HepG2 (cell line): ENCODE measurements around the gene SLC16A13. TPM values are rescaled to one million over a fixed set of nuclear protein-coding genes. Genes with fewer than 3 reads are reported as not detected.

Source experiments
- ATAC-seq: fragments of 200-7000 bp; cut with Tn5 transposase; 3 replicates; pipeline ENCODE4 v1.9.1; 2020; ENCODE audit warnings: mild to moderate bottlenecking, moderate library complexity
- BruUV-seq: library from RNA; stranded (reverse); fragments of 400-500 nt; replicated peaks from 2 replicates; lab custom pipeline; 2021; lab: Mats Ljungman, UMichigan
- CTCF ChIA-PET: fragments of 300-600 bp; formaldehyde crosslinking; extraction: SDS; loops from one replicate; lab custom pipeline; 2021; ENCODE audit warnings: low total read pairs, inconsistent platforms, low intra/inter-chr PET ratio; lab: Yijun Ruan, JAX
- POLR2A ChIA-PET: fragments of 350-600 bp; sonication (Branson Sonifier 250); formaldehyde crosslinking; loops from one replicate; lab custom pipeline; 2020; ENCODE audit warnings: antibody characterized with exemption, inconsistent platforms; lab: Yijun Ruan, JAX
- DNase-seq: peaks from one replicate; pipeline ENCODE4 v3.0.0-alpha.2; 2015; ENCODE audit warnings: low spot score
- FAIRE-seq: peaks from 3 replicates; lab custom pipeline; 2011; peaks lifted over from hg19 to GRCh38; lab: Jason Lieb, UNC
- H2AFZ ChIP-seq: one replicate; pipeline ENCODE4 v1.6.1; 2011; ENCODE audit warnings: low read length, inconsistent platforms
- H3K27ac ChIP-seq: fragments of 300-600 bp; 3 replicates; pipeline ENCODE4 v1.8.0; 2011; ENCODE audit warnings: mixed run types, mild to moderate bottlenecking, mixed read lengths, low read length, inconsistent platforms; ENCODE audit not compliant: insufficient read depth; ENCODE audit errors: extremely low read length
- H3K27me3 ChIP-seq, 2 experiments: fragments of 200-600 bp in 1 of 2; 2 replicates in 1 of 2; 3 replicates in 1 of 2; pipeline versions ENCODE4 v1.6.0 to v1.8.0; 2011; ENCODE audit warnings: low read length in 2 of 2, mild to moderate bottlenecking in 2 of 2, moderate library complexity in 2 of 2, inconsistent platforms in 1 of 2; ENCODE audit not compliant: insufficient read depth in 2 of 2, control insufficient read depth in 1 of 2
- H3K36me3 ChIP-seq, 2 experiments: fragments of 200-600 bp in 1 of 2; replicated peaks in 1 of 2; 2 replicates in 1 of 2; 3 replicates in 1 of 2; pipeline versions ENCODE4 v1.5.1 to v1.8.0; 2011; ENCODE audit warnings: low read length in 2 of 2, inconsistent platforms in 1 of 2; ENCODE audit not compliant: insufficient read depth in 2 of 2, control insufficient read depth in 1 of 2
- H3K4me1 ChIP-seq: 2 replicates; pipeline ENCODE4 v1.5.1; 2012; ENCODE audit warnings: low read length, inconsistent platforms; ENCODE audit not compliant: insufficient read depth
- H3K4me2 ChIP-seq: 2 replicates; pipeline ENCODE4 v1.6.0; 2011; ENCODE audit warnings: low read depth, low read length, inconsistent platforms
- H3K4me3 ChIP-seq, 3 experiments: fragments of 200-600 bp in 1 of 3; sonication (generic), shearing (Covaris generic) in 1 of 3; replicated peaks in 1 of 3; 2 replicates each; pipeline ENCODE4 v1.5.1; 2011 to 2016; ENCODE audit warnings: low read length in 3 of 3, inconsistent platforms in 2 of 3, low read depth in 2 of 3, mild to moderate bottlenecking in 2 of 3, control low read depth in 1 of 3, mixed read lengths in 1 of 3; ENCODE audit not compliant: insufficient read depth in 1 of 3
- H3K79me2 ChIP-seq: one replicate; pipeline ENCODE4 v1.6.1; 2011; ENCODE audit warnings: low read length, inconsistent platforms; ENCODE audit not compliant: insufficient read depth
- H3K9ac ChIP-seq: 2 replicates; pipeline ENCODE4 v1.6.0; 2011; ENCODE audit warnings: mild to moderate bottlenecking, low read depth, low read length, inconsistent platforms; ENCODE audit not compliant: insufficient read depth
- H3K9me3 ChIP-seq: 2 replicates; pipeline ENCODE4 v1.5.1; 2012; ENCODE audit warnings: mild to moderate bottlenecking, low read length
- H4K20me1 ChIP-seq: 2 replicates; pipeline ENCODE4 v1.6.0; 2011; ENCODE audit warnings: inconsistent platforms, mild to moderate bottlenecking, low read length, moderate library complexity; ENCODE audit not compliant: insufficient read depth
- ATF1 ChIP-seq: IDR thresholded peaks from 2 replicates; pipeline ENCODE4 v1.6.1; 2016; ENCODE audit warnings: mild to moderate bottlenecking, control low read depth
- BRD4 ChIP-seq: sonication (generic); formaldehyde crosslinking; IDR thresholded peaks from 2 replicates; pipeline ENCODE4 v1.4.0; 2020; ENCODE audit warnings: missing genetic modification reagents
- DMAP1 ChIP-seq: IDR thresholded peaks from 2 replicates; pipeline ENCODE4 v1.6.1; 2016
- HIC2 ChIP-seq: sonication (generic); formaldehyde crosslinking; IDR thresholded peaks from 2 replicates; pipeline ENCODE4 v1.9.0; 2022; ENCODE audit warnings: low read depth, missing genetic modification reagents
- IRF2 ChIP-seq: IDR thresholded peaks from 2 replicates; pipeline ENCODE4 v1.6.1; 2018; ENCODE audit warnings: missing genetic modification reagents, missing compliant biosample characterization
- LBX2 ChIP-seq: sonication (generic); formaldehyde crosslinking; IDR thresholded peaks from 2 replicates; pipeline ENCODE4 v1.5.0; 2020; ENCODE audit warnings: missing genetic modification reagents, mild to moderate bottlenecking, borderline replicate concordance
- RAD21 ChIP-seq: fragments of 450-650 bp; formaldehyde crosslinking; IDR thresholded peaks from 2 replicates; pipeline ENCODE4 v1.5.0; 2020; ENCODE audit warnings: mild to moderate bottlenecking
- ZNF276 ChIP-seq: sonication (generic); formaldehyde crosslinking; IDR thresholded peaks from 2 replicates; pipeline ENCODE4 v1.4.0; 2020; ENCODE audit warnings: mild to moderate bottlenecking, low read depth, missing genetic modification reagents
- ZNF629 ChIP-seq: sonication (generic); formaldehyde crosslinking; conservative IDR thresholded peaks from 2 replicates; pipeline ENCODE4 v1.5.0; 2020; ENCODE audit warnings: missing genetic modification reagents
- ZNF788 ChIP-seq: sonication (generic); formaldehyde crosslinking; IDR thresholded peaks from 2 replicates; pipeline ENCODE4 v1.5.0; 2020; ENCODE audit warnings: mild to moderate bottlenecking, missing genetic modification reagents, borderline replicate concordance
- ZNF883 ChIP-seq: sonication (generic); formaldehyde crosslinking; IDR thresholded peaks from 2 replicates; pipeline ENCODE4 v1.5.1; 2020; ENCODE audit warnings: mild to moderate bottlenecking, missing genetic modification reagents; ENCODE audit errors: not compliant biosample characterization
- WGBS: methylation state at CpG from one replicate; pipeline ENCODE4 v1.1.6; 2017; ENCODE audit warnings: low lambda C conversion rate; 5-methylcytosine and 5-hydroxymethylcytosine counted together
- in situ Hi-C: cut with HindIII; loops from 2 replicates; pipeline ENCODE4 v1.10.0; 2017; ENCODE audit warnings: low pct_unique_long_range_greater_than_20kb; ENCODE audit not compliant: extremely low pct_ligation_motif_present
- intact Hi-C: fragments of 100-400 bp; cut with micrococcal nuclease; formaldehyde crosslinking; loops from one replicate; pipeline ENCODE4 v1.10.0; 2022; ENCODE audit not compliant: unreplicated experiment
- polyA plus RNA-seq, 8 experiments: library from polyadenylated mRNA; depleted of rRNA in 3 of 8; stranded (reverse) in 7 of 8; unstranded in 1 of 8; fragments of >200 nt; fragmentation: Illumina TruSeq in 4 of 8; extraction: Trizol in 4 of 8; gene quantifications; 2 replicates each; pipeline versions ENCODE4 v1.2.1 to v1.2.3, GENCODE V29; 2011 to 2016; ENCODE audit warnings: low read depth in 4 of 8, missing spikeins in 1 of 8, mixed read lengths in 1 of 8; ENCODE audit not compliant: insufficient read depth in 1 of 8
- total RNA-seq, 5 experiments: library from RNA; depleted of rRNA; stranded (reverse); fragments of >200 nt; fragmentation: Illumina TruSeq; extraction: Trizol; gene quantifications; 2 replicates each; pipeline ENCODE4 v1.2.3, GENCODE V29; 2016; ENCODE audit warnings: low read depth in 1 of 5

SLC16A13 gene
- total and polyA plus RNA-seq, 2 of the 13 experiments (the other 11 are each of a cell fraction or from before 2014, with no cell fraction given), result 2.2 to 3.0 TPM

- TF ChIP-seq BRD4 (CRISPR knock-in tag), result 0 out of 2 replicates have a peak, but pooled peaks have one; percentile 28
Measured at GRCh38 chr17:7020894-7021664, 14.7 kb upstream of the SLC16A13 start (continued).

GRCh38 chr17:7021993-7022778 is 13.6 kb upstream of the SLC16A13 start:
- peaks cover 0 to 7% of the 10 kb centered on the region in 2 experiments; a peak in 4 of 5 replicates for H3K27me3 ChIP-seq
- BruUV-seq, result no TSS peak
- ChIA-PET POLR2A (interaction anchor here (0.7 to 1.7 kb wide), 4 partner anchors 10 to 23 kb away, joined by 3 to 14 read pairs (median 7); partner anchors contain the start of genes RNASEK and SLC16A13), CTCF (interaction anchor here (1.8 to 2.8 kb wide), 3 partner anchors 18 to 179 kb away, joined by 6 to 23 read pairs (median 6); no protein-coding TSS in a partner anchor)
- in situ Hi-C loops (no loop called here), intact Hi-C loops (loop anchor here (1.0 to 10.0 kb wide), 3 partner anchors 18 to 177 kb away; no protein-coding TSS in a partner anchor)
- 14% methylated on average over 22 of the region's 53 CpGs for WGBS
- H3K4me3 ChIP-seq, result peak overlapping the region; percentile 58 to 73 (median 71)
- peaks cover 55% of the 10 kb centered on the region for H3K4me1 ChIP-seq
- peak; percentile 85 for ATAC-seq
- no peak overlapping the region for H3K27ac ChIP-seq
- no peaks in the 10 kb centered on the region for H3K36me3 ChIP-seq
- H2AFZ ChIP-seq, result peak overlapping the region; percentile 79
- H4K20me1 ChIP-seq, result no peaks in the 10 kb centered on the region
- peak overlapping the region; percentile 100 for H3K4me2 ChIP-seq
- DNase-seq, result no peak
- no peaks in the 10 kb centered on the region for H3K9me3 ChIP-seq
- H3K79me2 ChIP-seq, result no peaks in the 10 kb centered on the region
- peak overlapping the region; percentile 48 for H3K9ac ChIP-seq
- FAIRE-seq, result peak; percentile 23
- no peak for TF ChIP-seq ZNF629
- TF ChIP-seq ZNF883, result peak; percentile 67
- TF ChIP-seq ZNF276, result no peak
- peak; percentile 69; the same call in 1 of the 2 replicates for TF ChIP-seq ZNF788 (CRISPR knock-in tag)
- TF ChIP-seq LBX2 (CRISPR knock-in tag), result no peak
- TF ChIP-seq HIC2 (CRISPR knock-in tag), result no peak
- no peak; the same call in 1 of the 2 replicates for TF ChIP-seq IRF2 (CRISPR knock-in tag)
- TF ChIP-seq RAD21 (CRISPR knock-in tag), result peak; percentile 94
- TF ChIP-seq ATF1 (CRISPR knock-in tag), result no peak
- peak; percentile 38; the same call in 1 of the 2 replicates for TF ChIP-seq DMAP1 (CRISPR knock-in tag)
